ENCODE measurements around the gene OR10G7.

DNA sequence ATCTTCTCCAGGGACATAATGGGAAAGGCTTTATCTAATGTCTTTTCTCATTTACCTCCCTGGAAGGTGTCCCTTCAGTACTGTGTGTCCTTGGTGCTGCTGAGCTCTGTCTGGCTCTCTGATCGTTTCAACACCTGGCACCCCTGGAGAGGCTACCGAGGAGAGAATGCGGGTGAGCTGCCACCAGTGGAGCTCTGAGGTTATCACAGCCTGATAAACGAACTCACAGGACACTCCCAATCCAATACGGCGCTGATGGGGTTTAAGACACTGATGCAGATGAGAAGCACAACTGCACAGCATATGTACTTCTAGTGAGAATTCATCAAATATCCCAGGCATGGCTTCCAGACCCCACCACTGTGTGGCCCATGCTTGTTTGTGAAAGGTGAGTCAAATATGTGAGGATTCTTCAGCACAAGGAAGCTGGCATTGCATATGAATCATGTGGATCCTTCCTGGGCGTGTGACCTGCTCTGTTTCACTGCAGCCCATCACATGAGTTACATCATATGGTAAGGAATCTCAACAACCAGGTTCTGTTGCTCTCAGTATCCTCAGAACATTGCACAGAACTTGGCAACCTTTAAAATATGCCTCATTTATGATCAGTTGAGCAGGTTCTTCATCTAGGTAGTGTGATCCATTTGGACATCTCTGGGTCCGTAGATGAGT lies 39.3 kb upstream of the OR10G7 start:
- no peak for TF ChIP-seq TAF1 (IDR thresholded peaks at IDR 0.05; ENCODE audit: borderline replicate concordance, low read depth, low read length)
- TF ChIP-seq POLR2A (IDR thresholded peaks at IDR 0.05; ENCODE audit: low read depth, low read length) = no peak
- no peak for TF ChIP-seq POLR2AphosphoS5 (IDR thresholded peaks at IDR 0.05; ENCODE audit: low read depth, low read length)

Measured in GM12892 (cell line).